ENCODE measurements around the gene SORCS1. TPM values are rescaled to one million over a fixed set of nuclear protein-coding genes. Genes with fewer than 3 reads are reported as not detected.

The SORCS1 gene
- total RNA-seq, 1 donor from 2014 or later = 11.1 TPM

DNA sequence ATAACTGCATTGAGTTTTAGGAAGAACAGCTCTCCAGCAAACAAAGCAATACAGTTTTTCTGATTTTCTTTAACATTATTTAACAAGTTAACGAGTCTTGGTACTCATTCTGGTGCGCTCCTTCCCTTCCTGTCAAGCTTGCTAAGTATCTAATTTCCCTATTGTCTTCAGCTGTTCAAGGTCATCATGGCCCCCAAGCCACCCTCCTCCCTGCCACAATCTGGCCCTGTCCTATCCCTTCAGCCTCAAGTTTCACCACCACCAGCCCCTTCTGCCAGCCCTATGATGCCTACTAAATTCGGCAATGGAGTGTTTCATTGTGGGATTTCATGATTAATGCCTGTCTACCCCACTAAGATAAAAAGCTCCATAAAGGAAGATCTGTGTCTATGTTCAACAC lies 121.0 kb downstream of the SORCS1 start:
- Mint-ChIP-seq H3K27me3 (ENCODE audit: insufficient read depth, low read depth) (peaks cover 3% of the 10 kb centered on the region), H3K4me1 (peaks cover 4% of the 10 kb centered on the region), H3K4me3 (no peak overlapping the region), H3K27ac (no peak overlapping the region), H3K36me3 (no peaks in the 10 kb centered on the region), H3K9me3 (no peaks in the 10 kb centered on the region)
- Histone ChIP-seq H3K4me1 (peaks cover 3% of the 10 kb centered on the region), H3K4me3 (no peak overlapping the region), H3F3A (ENCODE audit: low read depth) (peaks cover 6% of the 10 kb centered on the region), H3K36me3 (no peaks in the 10 kb centered on the region), H4K20me1 (ENCODE audit: low read depth) (no peaks in the 10 kb centered on the region), H3K9ac (no peak overlapping the region), H3K27me3 (no peaks in the 10 kb centered on the region), H3K9me3 (ENCODE audit: low read depth) (no peaks in the 10 kb centered on the region), H3K27ac (no peak overlapping the region), H2AFZ (replicated peaks) (no peak overlapping the region), H3K79me2 (ENCODE audit: low read depth) (no peaks in the 10 kb centered on the region), H3K4me2 (no peak overlapping the region)
- no peak for DNase-seq (ENCODE audit: low spot score)
- TF ChIP-seq EZH2 (IDR thresholded peaks at IDR 0.05) (no peak), EZH2phosphoT487 (IDR thresholded peaks at IDR 0.05) (no peak)
- TF ChIP-seq, protein P1, sequence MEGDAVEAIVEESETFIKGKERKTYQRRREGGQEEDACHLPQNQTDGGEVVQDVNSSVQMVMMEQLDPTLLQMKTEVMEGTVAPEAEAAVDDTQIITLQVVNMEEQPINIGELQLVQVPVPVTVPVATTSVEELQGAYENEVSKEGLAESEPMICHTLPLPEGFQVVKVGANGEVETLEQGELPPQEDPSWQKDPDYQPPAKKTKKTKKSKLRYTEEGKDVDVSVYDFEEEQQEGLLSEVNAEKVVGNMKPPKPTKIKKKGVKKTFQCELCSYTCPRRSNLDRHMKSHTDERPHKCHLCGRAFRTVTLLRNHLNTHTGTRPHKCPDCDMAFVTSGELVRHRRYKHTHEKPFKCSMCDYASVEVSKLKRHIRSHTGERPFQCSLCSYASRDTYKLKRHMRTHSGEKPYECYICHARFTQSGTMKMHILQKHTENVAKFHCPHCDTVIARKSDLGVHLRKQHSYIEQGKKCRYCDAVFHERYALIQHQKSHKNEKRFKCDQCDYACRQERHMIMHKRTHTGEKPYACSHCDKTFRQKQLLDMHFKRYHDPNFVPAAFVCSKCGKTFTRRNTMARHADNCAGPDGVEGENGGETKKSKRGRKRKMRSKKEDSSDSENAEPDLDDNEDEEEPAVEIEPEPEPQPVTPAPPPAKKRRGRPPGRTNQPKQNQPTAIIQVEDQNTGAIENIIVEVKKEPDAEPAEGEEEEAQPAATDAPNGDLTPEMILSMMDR (IDR thresholded peaks at IDR 0.05) = no peak

GRCh38 chr10:107037192-107038122 lies 127.0 kb downstream of the SORCS1 start:
- H3K79me2 ChIP-seq (ENCODE audit: low read depth) = no peaks in the 10 kb centered on the region
- H3K4me3 Mint-ChIP-seq = no peak overlapping the region
- H3K27ac Mint-ChIP-seq = no peak overlapping the region
- H3K4me1 ChIP-seq = peaks cover 23% of the 10 kb centered on the region
- H2AFZ ChIP-seq (replicated peaks) = no peak overlapping the region
- H3K27me3 ChIP-seq = no peaks in the 10 kb centered on the region
- no peak overlapping the region for H3K4me3 ChIP-seq
- H3K4me1 Mint-ChIP-seq = peaks cover 21% of the 10 kb centered on the region
- H3K9me3 Mint-ChIP-seq = peaks cover 2% of the 10 kb centered on the region
- no peaks in the 10 kb centered on the region for H3K27me3 Mint-ChIP-seq (ENCODE audit: insufficient read depth, low read depth)
- no peak overlapping the region for H3K4me2 ChIP-seq
- peaks cover 11% of the 10 kb centered on the region for H3F3A ChIP-seq (ENCODE audit: low read depth)
- H4K20me1 ChIP-seq (ENCODE audit: low read depth) = no peaks in the 10 kb centered on the region
- TF ChIP-seq, protein P1 (IDR thresholded peaks at IDR 0.05) = no peak
- TF ChIP-seq EZH2phosphoT487 (IDR thresholded peaks at IDR 0.05) (no peak), EZH2 (IDR thresholded peaks at IDR 0.05) (no peak)
- no peak overlapping the region for H3K9ac ChIP-seq
- no peaks in the 10 kb centered on the region for H3K9me3 ChIP-seq (ENCODE audit: low read depth)
- H3K36me3 Mint-ChIP-seq = no peaks in the 10 kb centered on the region
- H3K27ac ChIP-seq = no peak overlapping the region
- no peaks in the 10 kb centered on the region for H3K36me3 ChIP-seq
- no peak for DNase-seq (ENCODE audit: low spot score)

GRCh38 chr10:107033799-107034422 lies 130.6 kb downstream of the SORCS1 start:
- Histone ChIP-seq H3F3A (ENCODE audit: low read depth) (peaks cover 6% of the 10 kb centered on the region), H3K79me2 (ENCODE audit: low read depth) (no peaks in the 10 kb centered on the region), H2AFZ (replicated peaks) (no peak overlapping the region), H3K4me2 (peak overlapping the region; percentile 19), H3K36me3 (no peaks in the 10 kb centered on the region), H3K4me3 (no peak overlapping the region), H3K27me3 (no peaks in the 10 kb centered on the region), H3K27ac (peak overlapping the region; percentile 53), H4K20me1 (ENCODE audit: low read depth) (no peaks in the 10 kb centered on the region), H3K9ac (no peak overlapping the region), H3K4me1 (peaks cover 35% of the 10 kb centered on the region), H3K9me3 (ENCODE audit: low read depth) (no peaks in the 10 kb centered on the region)
- TF ChIP-seq, protein P1 (IDR thresholded peaks at IDR 0.05) = no peak
- TF ChIP-seq EZH2 (IDR thresholded peaks at IDR 0.05) (no peak), EZH2phosphoT487 (IDR thresholded peaks at IDR 0.05) (no peak)
- Mint-ChIP-seq H3K27ac (no peak overlapping the region), H3K9me3 (peaks cover 2% of the 10 kb centered on the region), H3K36me3 (no peaks in the 10 kb centered on the region), H3K27me3 (ENCODE audit: insufficient read depth, low read depth) (no peaks in the 10 kb centered on the region), H3K4me3 (no peak overlapping the region), H3K4me1 (peaks cover 25% of the 10 kb centered on the region)
- DNase-seq (ENCODE audit: low spot score) = peak; percentile 39

Measured in neural progenitor cell (in vitro differentiated cells).